Loucy (cell line): Measurements from ENCODE around the gene BLID.

Experiments
- H2AFZ ChIP-seq: fragments of 200-600 bp; sonication (generic); 2 replicates; pipeline ENCODE4 v1.6.0; 2016; ENCODE audit warnings: antibody characterized with exemption, mild to moderate bottlenecking, low read length, moderate library complexity
- H3F3A ChIP-seq: fragments of 200-600 bp; 2 replicates; pipeline ENCODE4 v1.6.0; 2016; ENCODE audit warnings: antibody characterized with exemption, low read depth, mild to moderate bottlenecking
- H3K27me3 ChIP-seq: fragments of 200-600 bp; sonication (generic); 2 replicates; pipeline ENCODE4 v1.6.1; 2014; ENCODE audit warnings: low read length, mild to moderate bottlenecking; ENCODE audit not compliant: insufficient read depth, poor library complexity, severe bottlenecking
- H3K36me3 ChIP-seq: fragments of 200-600 bp; sonication (generic); 2 replicates; pipeline ENCODE4 v1.6.1; 2016; ENCODE audit warnings: low read length; ENCODE audit not compliant: insufficient read depth
- H3K4me1 ChIP-seq: fragments of 200-600 bp; sonication (generic); 2 replicates; pipeline ENCODE4 v1.5.1; 2014; ENCODE audit warnings: low read length, mild to moderate bottlenecking; ENCODE audit not compliant: insufficient read depth, poor library complexity, severe bottlenecking
- H3K4me2 ChIP-seq: fragments of 200-600 bp; sonication (generic); 2 replicates; pipeline ENCODE4 v1.6.0; 2014; ENCODE audit warnings: antibody characterized with exemption, low read length, low read depth, mild to moderate bottlenecking; ENCODE audit not compliant: poor library complexity, severe bottlenecking
- H3K4me3 ChIP-seq: fragments of 200-600 bp; sonication (generic); 2 replicates; pipeline ENCODE4 v1.5.1; 2014; ENCODE audit warnings: low read length, mild to moderate bottlenecking, mixed read lengths; ENCODE audit not compliant: poor library complexity, severe bottlenecking
- H3K79me2 ChIP-seq: fragments of 200-600 bp; sonication (generic); 2 replicates; pipeline ENCODE4 v1.6.1; 2014; ENCODE audit warnings: low read length; ENCODE audit not compliant: insufficient read depth
- H3K9ac ChIP-seq: fragments of 200-600 bp; sonication (generic); 2 replicates; pipeline ENCODE4 v1.6.0; 2014; ENCODE audit warnings: mild to moderate bottlenecking, low read depth, low read length, moderate library complexity; ENCODE audit not compliant: poor library complexity, severe bottlenecking
- H3K9me2 ChIP-seq: fragments of 200-600 bp; sonication (generic); replicated peaks from 2 replicates; pipeline ENCODE4 v1.6.1; 2016; ENCODE audit warnings: low read depth, low read length, mixed read lengths
- H3K9me3 ChIP-seq: fragments of 200-600 bp; sonication (generic); 2 replicates; pipeline ENCODE4 v1.6.1; 2014; ENCODE audit warnings: mild to moderate bottlenecking, antibody characterized with exemption, low read length, low read depth; ENCODE audit not compliant: insufficient read depth
- H4K20me1 ChIP-seq: fragments of 200-600 bp; sonication (generic); 2 replicates; pipeline ENCODE4 v1.6.0; 2014; ENCODE audit warnings: antibody characterized with exemption, low read length, mild to moderate bottlenecking; ENCODE audit not compliant: insufficient read depth, poor library complexity, severe bottlenecking
- CTCF ChIP-seq: fragments of 200-600 bp; sonication (generic); conservative IDR thresholded peaks from 2 replicates; pipeline ENCODE4 v1.5.1; 2014; ENCODE audit warnings: mild to moderate bottlenecking, antibody characterized with exemption, low read length
- EZH2phosphoT487 ChIP-seq: fragments of 200-600 bp; IDR thresholded peaks from 2 replicates; pipeline ENCODE4 v1.6.1; 2018; ENCODE audit warnings: antibody characterized with exemption, mild to moderate bottlenecking, moderate library complexity, borderline replicate concordance

Gene BLID

GRCh38 chr11:122074022-122074421, 42.0 kb downstream of the BLID start:
- no peaks in the 10 kb centered on the region for H3K27me3 ChIP-seq
- H2AFZ ChIP-seq = no peak overlapping the region
- H3K9me3 ChIP-seq = no peaks in the 10 kb centered on the region
- H4K20me1 ChIP-seq = no peaks in the 10 kb centered on the region
- no peaks in the 10 kb centered on the region for H3F3A ChIP-seq
- no peak overlapping the region for H3K4me2 ChIP-seq
- no peak overlapping the region for H3K9ac ChIP-seq
- H3K9me2 ChIP-seq = no peaks in the 10 kb centered on the region
- no peaks in the 10 kb centered on the region for H3K4me1 ChIP-seq
- H3K36me3 ChIP-seq = no peaks in the 10 kb centered on the region
- TF ChIP-seq CTCF = no peak
- TF ChIP-seq EZH2phosphoT487 = no peak
- no peak overlapping the region for H3K4me3 ChIP-seq
- no peaks in the 10 kb centered on the region for H3K79me2 ChIP-seq

DNA sequence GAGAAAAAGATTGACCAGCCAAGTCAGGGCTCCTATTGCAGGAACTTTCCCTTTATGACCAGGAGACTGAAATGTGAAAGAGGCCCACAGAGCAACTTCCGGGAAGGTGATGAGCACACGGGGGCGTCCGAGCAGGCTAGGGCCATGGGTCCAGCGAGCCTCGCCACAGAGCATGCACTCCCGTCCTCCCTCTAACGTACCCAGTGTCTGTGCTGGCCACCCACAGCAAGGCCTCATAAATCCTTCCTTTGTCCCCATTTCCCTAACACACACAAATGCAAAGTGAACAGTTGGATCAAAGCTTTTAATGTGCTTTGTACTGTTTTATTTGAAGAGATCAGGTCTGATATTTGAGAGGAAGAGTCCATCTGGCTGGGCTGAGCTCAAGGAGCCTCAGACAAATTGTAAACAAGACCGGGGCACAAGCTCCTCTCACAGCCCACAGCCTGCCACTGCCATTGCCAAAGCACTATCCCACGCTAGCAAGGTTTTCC, 44.3 kb downstream of the BLID start:
- Histone ChIP-seq H3F3A (no peaks in the 10 kb centered on the region), H3K4me3 (no peak overlapping the region), H3K9me3 (no peaks in the 10 kb centered on the region), H3K9ac (no peak overlapping the region), H3K9me2 (no peaks in the 10 kb centered on the region), H4K20me1 (no peaks in the 10 kb centered on the region), H3K4me2 (no peak overlapping the region), H3K36me3 (no peaks in the 10 kb centered on the region), H3K27me3 (no peaks in the 10 kb centered on the region), H3K4me1 (no peaks in the 10 kb centered on the region), H3K79me2 (no peaks in the 10 kb centered on the region), H2AFZ (no peak overlapping the region)
- no peak for TF ChIP-seq CTCF

DNA sequence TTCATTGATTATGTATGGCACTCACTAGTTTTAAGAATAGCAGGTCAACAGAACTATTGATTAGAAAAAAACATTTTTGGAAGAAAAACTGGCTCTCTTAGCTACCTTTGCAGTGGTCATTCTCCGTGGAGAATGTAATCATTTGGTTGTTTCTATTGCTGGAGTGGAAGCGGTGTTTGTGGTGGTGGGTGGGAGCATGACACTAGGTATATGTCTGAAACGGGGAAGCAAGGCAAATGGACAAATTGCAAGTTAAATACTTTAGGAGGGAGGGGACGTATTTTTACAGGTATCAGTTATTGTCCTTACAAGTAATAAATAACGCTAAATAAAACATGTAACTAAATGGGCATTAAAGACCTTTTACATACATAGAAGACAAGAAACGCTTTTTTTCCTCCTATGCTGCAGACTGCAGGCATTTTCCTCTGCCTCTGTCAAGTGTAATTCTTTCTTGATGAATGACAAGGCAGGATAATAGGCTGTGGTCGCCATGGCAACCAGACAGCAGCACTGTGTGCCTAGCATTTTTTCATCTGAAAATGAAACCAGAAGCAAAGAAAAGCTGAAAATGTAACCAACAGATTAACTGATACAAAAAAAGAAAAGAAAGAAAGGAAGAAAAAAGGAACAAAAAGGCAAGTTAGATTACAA, 46.2 kb downstream of the BLID start:
- Histone ChIP-seq H3K36me3 (no peaks in the 10 kb centered on the region), H3K27me3 (no peaks in the 10 kb centered on the region), H3K4me3 (no peak overlapping the region), H3K9me3 (no peaks in the 10 kb centered on the region), H4K20me1 (no peaks in the 10 kb centered on the region), H3K79me2 (no peaks in the 10 kb centered on the region), H3K9me2 (no peaks in the 10 kb centered on the region), H3K4me1 (no peaks in the 10 kb centered on the region), H3K4me2 (no peak overlapping the region), H2AFZ (no peak overlapping the region), H3F3A (no peaks in the 10 kb centered on the region), H3K9ac (no peak overlapping the region)
- TF ChIP-seq EZH2phosphoT487 = no peak
- no peak for TF ChIP-seq CTCF
